HG03342 (cell line): ENCODE data around the gene ERC2.

ENCODE experiments used
- ATAC-seq: cut with Tn5 transposase; IDR thresholded peaks from one replicate; pipeline ENCODE4 v1.9.1; 2021; ENCODE audit warnings: mild to moderate bottlenecking, moderate library complexity; ENCODE audit not compliant: unreplicated experiment

ERC2 gene

DNA sequence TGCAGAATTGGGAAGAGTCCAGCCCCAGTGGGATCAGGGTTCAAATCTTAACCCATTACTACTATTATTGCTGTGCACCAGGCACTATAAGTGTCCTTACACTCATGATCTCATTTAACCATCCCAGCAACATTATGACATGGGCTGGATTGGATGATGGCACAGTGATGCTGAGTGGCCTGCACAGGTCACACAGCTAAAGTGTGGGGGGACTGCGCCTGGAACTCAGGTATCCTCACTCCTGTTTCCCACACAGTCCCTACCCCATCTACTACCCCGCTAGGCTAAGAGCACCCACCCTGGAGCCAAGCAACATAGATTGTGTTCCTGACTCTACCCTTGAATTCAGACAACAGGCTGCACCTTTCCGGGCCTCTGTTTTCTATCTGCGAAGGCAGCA, 997.2 kb downstream of the ERC2 start:
- no peak for ATAC-seq

GRCh38 chr3:55469957-55470526, 998.2 kb downstream of the ERC2 start:
- no peak for ATAC-seq

GRCh38 chr3:55468251-55468650, 1000.0 kb downstream of the ERC2 start:
- no peak for ATAC-seq

DNA sequence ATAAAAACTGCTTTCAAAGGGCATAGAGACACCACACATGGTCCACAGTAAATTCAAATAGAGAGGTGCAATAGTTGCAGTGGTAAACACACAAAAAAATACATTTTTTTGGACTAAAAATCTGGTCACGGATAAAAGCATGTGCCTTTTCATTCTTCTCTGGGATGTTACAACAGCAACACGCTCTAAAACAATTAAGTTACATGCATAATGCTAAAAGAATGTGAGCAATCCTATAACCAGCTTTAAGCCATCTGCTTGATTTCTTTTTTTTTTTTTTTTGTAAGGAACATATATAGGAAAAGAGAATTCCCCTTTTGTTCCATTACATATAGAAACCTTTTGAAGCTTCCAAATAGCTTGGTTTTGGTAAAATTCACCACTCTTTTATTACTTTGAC, 1001.2 kb downstream of the ERC2 start:
- no peak for ATAC-seq

DNA sequence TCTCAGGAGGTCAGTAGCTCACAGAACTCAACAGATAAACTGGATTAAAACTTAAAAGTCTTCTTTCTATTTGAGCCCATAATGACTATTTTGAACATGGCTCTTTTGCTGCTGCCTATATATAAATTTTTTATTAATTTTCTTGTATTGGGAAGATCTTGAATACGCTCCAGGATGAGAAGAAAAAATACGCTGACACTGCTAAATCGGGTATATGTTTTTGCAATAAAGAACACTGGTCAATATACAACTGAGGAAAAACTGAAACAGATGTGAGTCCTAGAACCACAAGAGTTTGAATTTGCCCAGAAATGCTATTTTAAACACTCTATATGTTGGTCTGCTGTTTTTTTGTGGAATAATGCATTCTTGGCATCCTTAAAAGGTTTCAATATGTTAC, 1001.7 kb downstream of the ERC2 start:
- ATAC-seq = no peak

DNA sequence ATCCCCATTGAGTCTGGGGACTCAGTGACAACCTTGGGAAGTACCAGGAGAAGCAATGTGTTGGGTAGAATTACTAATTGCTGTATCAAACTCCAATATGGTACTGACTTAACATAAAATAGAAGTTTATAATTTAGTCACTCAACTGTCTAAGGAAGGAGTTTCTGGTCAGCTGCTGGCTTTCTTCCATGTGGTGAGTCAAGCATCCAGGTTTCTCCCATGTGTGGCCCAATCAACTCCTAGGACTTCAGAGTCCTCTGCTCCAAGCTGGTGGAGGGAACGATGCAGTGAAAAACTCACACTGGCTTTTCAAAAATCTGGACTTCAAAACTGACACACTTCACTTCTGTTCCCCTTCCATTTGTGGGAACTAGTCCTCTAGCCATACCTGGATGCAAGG, 1006.4 kb downstream of the ERC2 start:
- no peak for ATAC-seq

- ATAC-seq = no peak
Observed at GRCh38 chr3:55459838-55460237, 1008.4 kb downstream of the ERC2 start.
